HG02981 (cell line): ENCODE measurements around the gene PML.
"Not testable (repeated sequence)": the region's sequence is repeated elsewhere in the genome, so short reads cannot be mapped to it uniquely, and the experiment has no call there.

Source experiments
- ATAC-seq: cut with Tn5 transposase; IDR thresholded peaks from one replicate; pipeline ENCODE4 v1.9.1; 2021; ENCODE audit warnings: mild to moderate bottlenecking, moderate library complexity; ENCODE audit not compliant: unreplicated experiment

PML gene

DNA sequence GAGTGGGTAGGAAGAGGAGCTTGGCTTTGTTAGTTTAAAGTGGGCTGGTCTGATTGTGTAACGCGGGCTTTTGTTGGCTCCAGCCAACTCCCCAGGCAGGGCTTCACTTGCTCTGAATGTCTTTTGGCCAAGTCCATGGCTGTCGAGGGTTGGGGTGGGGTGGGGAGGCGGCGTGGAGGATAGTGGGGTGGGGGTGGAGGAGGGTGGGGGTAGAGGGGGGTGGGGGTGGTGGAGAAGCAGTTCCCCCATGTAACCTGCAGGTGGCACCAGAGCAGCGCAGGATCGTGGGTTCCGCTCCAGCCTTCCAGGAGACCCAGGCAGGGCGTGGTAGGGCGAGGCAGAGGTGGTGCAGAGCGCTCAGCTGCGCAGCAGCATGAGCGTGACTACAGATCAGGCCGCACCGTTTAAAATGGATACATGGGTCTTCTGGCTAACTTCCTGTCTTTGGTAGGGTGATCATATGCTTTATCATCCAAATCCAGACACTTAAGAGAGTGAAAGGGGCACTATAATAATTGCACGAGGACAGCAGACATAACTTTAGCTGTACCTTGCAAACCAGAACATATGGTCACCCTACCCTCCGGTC is 59.5 kb downstream of the PML start:
- no peak for ATAC-seq

DNA sequence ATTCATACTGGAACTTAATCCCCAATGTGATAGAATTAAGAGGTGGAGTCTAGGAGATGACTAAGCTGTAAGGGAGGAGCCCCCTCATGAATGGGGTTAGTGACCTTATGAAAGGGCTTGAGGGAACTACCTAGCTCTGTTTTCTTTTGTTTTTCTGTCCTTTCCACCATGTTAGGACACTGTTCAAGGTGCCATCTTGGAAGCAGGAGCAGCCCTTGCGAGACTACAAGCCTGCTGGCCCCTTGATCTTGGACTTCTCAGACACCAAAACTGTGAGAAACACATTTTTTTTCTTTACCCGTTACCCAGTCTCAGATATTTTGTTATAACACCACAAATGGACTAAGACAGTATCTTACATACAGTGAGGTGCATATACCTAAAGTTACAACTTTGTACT is 61.3 kb downstream of the PML start:
- no peak for ATAC-seq

DNA sequence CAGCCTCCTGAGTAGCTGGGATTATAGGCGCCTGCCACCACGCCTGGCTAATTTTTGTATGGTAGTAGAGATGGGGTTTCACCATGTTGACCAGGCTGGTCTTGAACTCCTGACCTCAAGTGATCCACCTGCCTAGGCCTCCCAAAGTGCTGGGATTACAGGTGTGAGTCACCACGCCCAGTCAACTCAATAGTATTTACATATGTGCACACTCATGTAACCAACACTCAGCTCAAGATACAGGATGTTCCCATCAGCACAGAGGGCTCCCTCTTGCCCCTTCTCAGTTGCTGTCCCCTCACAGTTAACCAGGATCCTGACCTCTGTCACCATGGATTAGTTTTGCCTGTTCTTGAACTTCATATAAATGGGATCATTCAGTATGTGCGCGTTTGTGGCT is 61.8 kb downstream of the PML start:
- ATAC-seq: not testable (repeated sequence)

DNA sequence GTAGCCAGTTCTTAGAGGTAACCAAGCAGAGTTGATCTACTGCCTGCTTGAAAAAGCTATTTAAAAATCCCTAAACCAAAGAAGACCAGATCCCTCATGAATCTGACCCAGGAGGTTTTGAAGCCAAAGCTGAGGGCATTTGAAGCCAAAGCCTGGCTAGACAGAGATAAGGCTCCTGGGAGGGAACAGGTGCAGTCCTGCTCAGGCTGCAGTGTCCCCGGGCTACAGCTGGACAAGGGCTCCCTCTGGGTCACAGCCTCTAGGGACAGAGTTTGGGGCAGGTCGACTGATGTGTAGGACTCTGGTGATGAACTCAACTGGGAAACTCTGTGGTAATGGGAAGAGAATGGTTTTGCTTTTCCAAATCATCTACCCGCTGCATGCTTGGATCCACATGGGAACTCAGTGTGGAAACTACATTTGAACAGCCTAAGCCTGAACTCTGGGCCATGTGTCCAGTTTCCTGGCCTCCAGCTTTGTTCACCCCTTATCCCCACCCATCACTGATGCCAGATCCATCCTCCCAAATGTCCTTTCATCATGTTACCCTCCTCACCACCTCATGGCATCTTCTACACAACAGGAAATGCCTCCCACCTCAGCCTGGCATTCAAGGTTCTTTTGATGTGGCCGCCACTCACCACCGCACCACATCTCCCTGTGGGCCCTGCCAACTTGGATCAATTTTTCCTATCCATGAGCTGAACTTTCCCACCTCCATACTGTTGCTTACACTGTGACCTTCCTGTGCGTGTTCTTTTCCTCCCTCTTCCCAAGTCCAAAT is 64.7 kb downstream of the PML start:
- ATAC-seq: not testable (repeated sequence)

DNA sequence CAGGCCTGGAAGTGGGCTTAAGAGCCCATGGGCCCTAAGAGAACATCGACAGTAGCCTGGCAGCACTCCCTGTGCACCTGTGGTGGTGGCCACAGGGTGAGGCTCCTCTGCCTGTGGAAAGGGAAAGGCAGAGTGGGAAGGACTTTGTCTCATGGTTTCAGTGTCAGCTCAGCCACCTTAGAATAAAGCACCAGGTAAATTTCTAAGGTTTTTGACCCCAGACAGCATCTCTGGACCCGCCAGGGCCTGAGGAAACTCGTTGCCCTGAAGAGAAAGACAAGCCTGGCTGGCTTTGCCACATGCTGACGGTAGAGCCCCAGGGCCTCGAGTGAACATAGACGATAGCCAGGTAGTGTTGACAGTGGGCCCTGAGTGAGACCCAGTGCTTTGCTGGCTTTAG is 65.7 kb downstream of the PML start:
- no peak for ATAC-seq

DNA sequence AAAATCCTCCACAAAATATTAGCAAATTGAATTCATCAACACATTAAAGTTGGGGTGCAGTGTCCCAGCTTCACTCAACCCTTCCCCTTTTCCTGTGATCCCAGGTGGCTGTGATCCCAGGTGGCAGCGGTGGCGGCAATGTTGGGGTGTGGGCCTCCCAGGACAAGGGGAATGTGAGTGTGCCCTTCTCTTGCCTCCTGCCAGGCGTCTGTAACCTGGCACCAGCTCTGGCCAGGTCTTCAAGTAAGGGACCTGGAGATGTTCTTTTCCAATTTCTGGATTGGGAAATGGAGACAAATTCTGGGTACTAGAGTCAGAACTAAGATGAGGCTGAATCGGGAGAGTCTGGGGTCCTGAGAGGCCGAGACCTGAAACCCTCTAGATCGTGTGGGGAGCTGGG is 67.7 kb downstream of the PML start:
- no peak for ATAC-seq

DNA sequence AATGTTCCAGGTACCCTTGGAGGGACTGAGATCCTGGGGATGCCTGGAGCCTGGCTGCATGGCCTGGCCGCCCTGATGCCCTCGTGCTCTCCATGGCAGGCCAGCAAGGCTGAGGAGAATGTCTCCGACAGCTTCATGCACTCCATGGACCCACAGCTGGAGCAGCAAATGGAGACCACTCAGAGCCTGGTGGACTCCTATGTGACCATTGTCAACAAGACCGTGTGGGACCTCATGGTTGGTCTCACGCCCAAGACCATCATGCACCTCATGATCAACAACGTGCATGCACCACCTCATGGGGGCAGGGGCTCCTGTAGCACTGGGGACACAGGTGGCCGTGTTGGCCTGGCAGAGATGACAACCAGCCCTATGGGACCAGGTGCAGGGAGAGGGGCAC is 68.2 kb downstream of the PML start:
- no peak for ATAC-seq

DNA sequence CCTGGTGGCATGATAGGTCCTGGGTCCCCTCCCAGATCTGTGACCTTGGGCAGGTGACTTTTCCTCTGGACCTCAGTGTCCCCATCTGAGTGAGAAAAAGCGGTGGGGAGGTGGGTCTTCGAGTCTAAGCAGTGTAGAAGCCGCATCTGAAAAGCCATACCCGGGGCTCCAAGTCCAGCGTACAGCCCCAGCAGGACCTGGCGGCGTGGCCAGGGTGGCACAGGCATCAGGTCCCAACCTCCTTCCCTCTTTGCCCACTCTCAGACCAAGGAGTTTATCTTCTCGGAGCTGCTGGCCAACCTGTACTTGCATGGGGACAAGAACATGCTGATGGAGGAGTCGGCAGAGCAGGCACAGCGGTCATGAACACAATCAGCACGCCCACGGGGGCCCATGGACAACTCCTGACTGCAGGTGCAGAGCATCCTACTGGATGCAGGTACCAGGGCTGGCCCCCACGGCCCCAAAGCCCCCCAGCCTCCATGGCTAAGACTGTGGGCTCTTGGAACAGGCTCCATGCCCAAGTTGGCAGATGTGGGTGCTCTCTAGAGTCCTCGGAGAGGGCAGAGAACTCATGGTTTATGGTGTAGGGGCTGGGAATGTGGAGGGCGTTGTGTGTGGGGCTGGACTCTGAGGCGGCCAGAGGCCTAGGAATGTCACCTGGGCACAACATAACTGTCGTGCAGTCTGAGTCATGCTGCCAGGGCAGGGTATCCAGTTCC is 69.1 kb downstream of the PML start:
- not testable (repeated sequence) for ATAC-seq

DNA sequence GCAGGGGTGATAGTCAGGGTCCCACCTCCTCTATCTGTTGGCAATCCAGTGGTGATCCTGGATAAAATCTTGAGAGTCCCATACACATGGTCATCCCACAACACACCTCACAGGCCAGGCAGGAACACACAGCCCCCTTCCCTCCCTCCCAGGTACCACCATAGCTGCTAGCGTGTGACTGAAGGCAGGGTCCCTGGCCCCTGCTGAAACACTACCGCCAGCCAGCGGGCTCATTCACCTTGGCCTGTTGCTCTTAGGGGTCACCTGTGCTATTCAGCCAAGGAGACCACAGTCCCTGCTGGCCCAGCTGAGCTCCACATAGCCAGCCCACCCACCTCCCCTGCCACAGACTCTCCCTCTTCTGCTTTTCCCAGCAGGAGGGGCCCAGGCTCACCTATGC is 69.7 kb downstream of the PML start:
- ATAC-seq: not testable (repeated sequence)

DNA sequence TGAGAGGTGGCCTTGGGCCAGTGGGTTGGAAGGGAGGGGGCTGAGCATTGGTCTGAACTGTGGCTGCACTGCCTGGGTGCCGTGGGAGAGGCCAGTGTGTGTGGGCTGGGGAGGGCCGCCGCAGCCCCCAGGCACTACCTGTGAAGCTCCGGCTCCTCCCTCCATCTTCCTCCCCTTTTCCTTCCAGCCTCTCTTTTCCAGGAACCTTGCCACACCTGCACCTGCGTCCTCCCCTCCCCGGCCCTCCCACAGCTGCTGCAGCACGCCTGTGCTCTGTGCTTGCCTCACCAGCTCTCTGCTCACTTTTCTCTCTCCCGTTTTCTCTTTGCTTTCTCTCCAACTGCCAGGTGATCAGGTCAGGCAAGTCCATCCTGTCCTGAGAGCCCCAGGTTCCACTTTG is 70.3 kb downstream of the PML start:
- not testable (repeated sequence) for ATAC-seq

DNA sequence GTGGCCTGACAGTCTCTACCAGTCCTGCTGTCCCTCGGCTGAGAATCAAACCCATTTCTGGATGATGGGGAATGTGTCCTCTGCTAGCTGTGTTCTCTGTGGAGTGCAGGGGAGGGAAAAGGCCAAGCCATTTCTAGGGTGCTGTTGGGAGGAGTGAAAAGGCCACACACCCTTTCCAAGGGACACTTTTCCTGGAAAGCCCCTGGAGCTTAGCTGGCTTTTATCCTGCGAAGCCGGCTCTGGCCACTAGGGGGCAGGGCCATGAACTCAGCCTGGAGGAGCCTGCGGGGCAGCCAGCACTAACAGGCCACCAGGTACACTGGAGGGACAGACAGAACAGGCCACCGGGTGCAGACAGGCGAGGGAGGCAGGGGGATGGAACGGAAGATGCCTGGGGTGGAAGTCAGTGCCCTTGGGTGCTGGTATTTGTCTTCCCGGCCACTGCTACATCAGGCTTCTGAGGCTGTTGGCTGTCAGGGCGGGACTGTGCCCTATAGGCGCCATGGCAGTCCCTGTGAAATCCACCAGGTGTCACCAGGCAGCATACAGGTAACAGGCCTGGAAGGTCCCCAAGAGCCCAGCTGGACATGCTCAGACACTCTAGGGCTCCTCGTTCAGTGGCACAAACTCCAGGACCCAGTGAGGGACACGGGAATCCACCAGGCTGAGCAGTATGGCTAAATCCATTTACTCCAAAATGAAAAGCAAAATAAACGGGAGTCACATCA is 71.3 kb downstream of the PML start:
- ATAC-seq: not testable (repeated sequence)

DNA sequence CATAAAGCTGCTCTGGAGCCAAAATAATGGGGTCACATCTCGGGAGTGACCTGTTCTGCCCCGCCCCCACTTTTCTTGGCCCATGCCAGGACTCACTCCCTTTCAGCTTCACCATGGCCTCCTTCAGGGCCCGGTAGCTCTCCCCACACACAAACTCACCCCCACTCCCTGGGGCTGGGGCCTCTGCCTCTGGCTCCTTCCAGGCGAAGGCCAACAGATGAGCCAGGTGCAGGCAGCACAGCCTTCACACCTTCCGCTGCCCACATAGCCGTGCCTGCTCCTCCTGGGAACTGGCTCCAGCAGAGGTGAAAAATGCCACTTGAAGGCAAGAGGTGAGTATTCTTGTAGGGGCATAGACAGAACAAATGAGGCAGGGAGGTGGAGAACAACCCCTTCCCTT is 77.1 kb downstream of the PML start:
- not testable (repeated sequence) for ATAC-seq

DNA sequence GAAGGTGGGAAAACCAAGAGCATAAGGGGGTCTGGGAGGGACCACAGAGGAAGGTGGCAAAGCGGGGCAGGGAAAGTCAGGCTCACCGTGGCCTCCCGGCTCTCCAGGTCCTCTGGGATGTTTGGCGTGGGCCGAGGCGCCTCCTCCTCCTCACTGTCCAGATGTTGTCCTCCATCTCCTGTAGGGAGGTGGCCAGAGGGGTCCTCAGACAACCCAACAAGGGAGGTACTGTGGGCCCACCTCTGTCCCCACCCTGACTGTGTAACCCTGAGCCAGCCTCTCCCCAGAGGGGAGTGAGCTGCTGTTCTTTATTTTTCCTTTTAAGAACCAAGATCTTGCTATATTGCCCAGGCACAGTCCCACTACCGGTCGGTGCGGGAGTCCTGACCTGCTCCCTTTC is 77.6 kb downstream of the PML start:
- ATAC-seq: not testable (repeated sequence)

DNA sequence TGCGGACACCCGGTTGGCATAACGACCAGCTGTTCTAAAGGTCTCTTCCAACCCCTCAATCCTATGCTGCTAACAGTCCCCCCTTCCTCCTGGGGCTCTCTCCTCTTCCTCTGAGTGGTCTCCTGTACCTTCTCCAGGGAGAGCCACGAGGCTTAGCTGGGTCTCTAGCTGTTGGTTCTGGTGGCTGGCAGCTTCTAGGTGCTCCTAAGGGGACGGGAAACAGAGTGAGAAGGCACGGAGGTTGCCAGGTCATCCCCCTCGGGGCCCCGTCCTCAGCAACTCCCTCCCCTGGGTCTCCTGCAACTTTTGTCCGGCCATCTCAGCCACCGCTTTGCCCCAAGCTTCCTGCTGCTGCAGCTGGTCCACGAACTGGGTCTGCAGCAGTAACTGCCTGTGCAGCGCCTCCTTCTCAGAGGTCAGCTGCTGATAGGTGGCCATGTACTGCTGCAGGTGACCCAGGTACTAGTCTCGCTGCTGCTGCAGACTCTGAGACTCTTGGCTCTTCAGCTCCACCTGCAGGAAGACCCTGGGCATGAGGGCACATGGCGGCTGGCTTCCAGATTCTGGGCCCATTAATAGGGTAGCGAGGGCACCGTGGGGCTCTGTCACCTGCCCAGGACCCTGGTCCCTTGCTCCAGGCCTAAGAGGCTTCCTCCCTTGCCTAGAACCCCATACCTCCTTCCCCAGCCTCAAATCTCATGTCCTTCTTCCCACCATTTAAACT is 78.3 kb downstream of the PML start:
- ATAC-seq: not testable (repeated sequence)

DNA sequence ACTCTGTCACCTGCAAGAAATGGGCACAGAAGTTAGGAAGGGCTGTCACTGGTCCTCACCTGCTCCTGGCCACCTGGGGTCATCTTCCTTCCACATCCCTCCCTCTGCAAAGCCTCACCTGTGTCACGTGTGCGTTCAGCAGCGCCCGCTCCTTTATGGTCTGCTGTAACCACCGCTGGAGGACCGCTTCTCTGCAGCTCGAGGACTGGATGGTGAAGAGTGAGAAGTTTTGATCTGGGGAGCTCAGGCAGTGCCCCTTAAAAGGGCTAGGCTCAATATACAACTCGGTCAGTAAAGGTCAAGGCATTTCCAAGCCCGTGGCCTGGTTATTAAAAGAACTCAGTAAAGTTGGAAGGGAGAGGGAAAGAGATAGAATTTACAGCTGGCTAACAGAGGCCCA is 81.3 kb downstream of the PML start:
- not testable (repeated sequence) for ATAC-seq

DNA sequence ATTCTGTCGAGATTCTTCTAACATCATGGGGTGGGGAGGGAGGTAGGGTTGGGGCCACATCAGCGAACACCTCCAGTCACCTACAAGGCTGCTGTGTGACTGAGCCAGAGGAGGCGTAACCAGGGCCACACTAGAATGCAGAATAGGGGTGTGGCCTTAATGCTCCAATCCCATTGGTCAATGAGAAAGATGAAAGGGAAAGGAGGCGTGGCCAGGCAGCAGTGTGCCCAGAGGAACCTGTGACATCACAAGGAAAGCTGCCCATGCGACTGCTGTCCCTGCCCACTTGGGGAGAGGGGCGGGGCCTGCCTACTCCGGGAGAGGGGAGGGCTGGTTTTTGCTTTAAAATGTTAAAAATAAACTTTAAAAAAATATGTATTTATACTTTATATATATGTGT is 87.9 kb downstream of the PML start, which contains the start of gene GOLGA6A:
Gene GOLGA6A (minus strand): TSS at position 101 of the 400 bp plus-strand sequence. CDS start 41 bp downstream, at position 60.
- ATAC-seq: not testable (repeated sequence)

DNA sequence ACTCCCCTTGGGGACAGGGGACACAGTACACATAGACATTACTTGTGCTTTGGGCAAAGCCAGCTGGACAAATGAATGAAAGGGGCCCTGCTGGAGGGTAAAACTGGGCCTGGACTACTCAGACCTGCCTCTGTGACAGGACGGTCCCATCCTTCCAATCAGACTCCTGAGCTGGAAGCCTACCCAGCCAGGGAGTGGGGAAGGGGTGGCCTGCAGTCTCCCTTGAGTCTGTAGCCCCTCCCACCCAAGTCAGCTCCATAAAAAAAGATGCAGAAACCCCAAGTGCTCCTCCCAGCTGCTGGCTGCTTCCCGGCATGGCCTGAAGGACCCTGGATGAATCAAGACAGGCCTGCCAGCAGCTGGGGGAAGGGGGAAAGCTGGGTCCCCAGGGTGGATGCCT is 100.1 kb downstream of the PML start:
- ATAC-seq: not testable (repeated sequence)

DNA sequence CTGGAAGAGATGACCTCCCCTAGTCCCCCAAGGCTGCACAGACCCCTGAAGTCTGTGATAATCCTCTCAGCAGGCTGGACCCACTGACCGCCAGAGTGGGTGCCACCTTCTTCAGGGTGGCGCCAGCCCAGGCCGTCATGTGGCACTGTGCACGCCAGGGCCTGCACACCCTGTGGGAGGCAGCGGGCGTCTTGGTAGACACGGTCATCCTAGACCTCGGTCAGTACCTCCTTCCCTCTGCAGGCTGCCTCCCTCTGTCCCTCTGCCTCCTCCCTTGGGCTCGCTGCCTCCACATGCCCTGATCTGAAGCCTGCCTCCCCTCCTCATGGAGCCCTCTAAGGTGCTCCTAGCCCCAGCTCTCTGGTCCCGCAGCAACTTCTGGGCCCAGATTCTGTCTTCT is 101.1 kb downstream of the PML start:
- ATAC-seq: not testable (repeated sequence)

DNA sequence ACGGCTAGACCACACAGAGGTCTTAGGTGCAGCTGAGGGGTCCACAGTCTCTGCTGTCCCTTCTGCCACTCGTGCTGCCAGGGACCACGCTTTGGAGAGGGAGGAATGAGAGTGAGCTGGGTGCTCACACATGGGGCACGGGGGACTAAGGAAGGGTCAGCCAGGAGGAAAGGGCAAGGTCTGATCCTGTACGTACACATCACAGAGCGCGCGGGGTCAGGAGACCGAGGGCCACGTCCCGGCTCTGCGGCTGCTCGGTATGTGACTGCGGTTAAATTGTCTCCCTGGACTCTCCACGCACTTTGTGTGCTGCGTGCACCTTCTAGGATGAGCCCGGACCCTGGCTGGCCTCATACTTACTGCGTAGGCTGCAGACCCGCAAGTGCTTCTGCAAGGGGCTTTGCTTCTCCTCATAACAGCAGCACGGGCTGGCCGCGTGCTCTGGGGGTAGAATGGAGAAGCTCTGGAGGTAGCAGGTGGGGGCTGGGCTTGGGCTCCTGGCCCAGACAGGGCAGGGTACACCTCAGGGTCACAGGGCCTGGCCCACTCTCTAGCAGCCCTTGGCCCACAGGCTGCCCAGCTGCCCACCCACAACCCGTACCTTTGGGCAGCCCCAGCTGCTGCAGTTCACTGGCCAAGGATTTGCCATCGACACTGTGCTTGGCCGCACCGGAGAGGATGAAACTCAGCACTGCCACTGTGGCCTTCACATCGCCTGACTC is 102.4 kb downstream of the PML start:
- not testable (repeated sequence) for ATAC-seq
